Measurements from ENCODE around the gene THOC5.
"Not testable (repeated sequence)": the region's sequence is repeated elsewhere in the genome, so short reads cannot be mapped to it uniquely, and the experiment has no call there.

Gene THOC5

GRCh38 chr22:29509298-29509697 lies 44.3 kb downstream of the THOC5 start:
- no peak for TF ChIP-seq POLR2A (IDR thresholded peaks at IDR 0.05; ENCODE audit: low read length)
- no peak for TF ChIP-seq GATA1 (IDR thresholded peaks at IDR 0.05; ENCODE audit: low read depth, low read length)

GRCh38 chr22:29503811-29504372 lies 49.7 kb downstream of the THOC5 start:
- TF ChIP-seq GATA1 (IDR thresholded peaks at IDR 0.05; ENCODE audit: low read depth, low read length) (no peak), POLR2A (IDR thresholded peaks at IDR 0.05; ENCODE audit: low read length) (no peak)
- DNase-seq = peak; percentile 57 to 75

More at GRCh38 chr22:29509298-29509697, 44.3 kb downstream of the THOC5 start:
- DNase-seq = no peak

- DNase-seq = no peak
- no peak for TF ChIP-seq GATA1 (IDR thresholded peaks at IDR 0.05; ENCODE audit: low read depth, low read length)
- no peak for TF ChIP-seq POLR2A (IDR thresholded peaks at IDR 0.05; ENCODE audit: low read length)
These were observed 53.7 kb downstream of the THOC5 start for GRCh38 chr22:29499852-29500251.

DNA sequence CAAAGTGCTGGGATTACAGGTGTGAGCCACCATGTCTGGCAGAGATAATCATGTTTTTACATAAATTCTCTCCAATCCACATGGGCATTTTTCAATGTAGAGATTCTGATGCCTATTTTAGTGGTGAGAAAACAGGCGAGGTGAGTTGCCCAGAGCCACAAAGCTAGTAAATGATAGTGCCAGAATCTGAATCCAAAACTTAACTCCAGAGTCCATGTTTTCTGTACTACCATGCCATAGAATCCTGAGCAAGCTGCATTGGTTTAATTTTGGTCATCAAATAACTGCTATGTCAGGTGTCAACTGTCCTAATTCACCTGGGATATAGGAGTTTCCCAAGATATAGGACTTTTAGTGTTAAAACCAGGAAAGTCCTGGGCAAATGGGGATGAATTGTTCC lies 59.9 kb downstream of the THOC5 start:
- TF ChIP-seq GATA1 (IDR thresholded peaks at IDR 0.05; ENCODE audit: low read depth, low read length) (no peak), POLR2A (IDR thresholded peaks at IDR 0.05; ENCODE audit: low read length) (no peak)
- no peak for DNase-seq

GRCh38 chr22:29491012-29491411 lies 62.5 kb downstream of the THOC5 start:
- TF ChIP-seq POLR2A (IDR thresholded peaks at IDR 0.05; ENCODE audit: low read length) (no peak), GATA1 (IDR thresholded peaks at IDR 0.05; ENCODE audit: low read depth, low read length) (no peak)

DNA sequence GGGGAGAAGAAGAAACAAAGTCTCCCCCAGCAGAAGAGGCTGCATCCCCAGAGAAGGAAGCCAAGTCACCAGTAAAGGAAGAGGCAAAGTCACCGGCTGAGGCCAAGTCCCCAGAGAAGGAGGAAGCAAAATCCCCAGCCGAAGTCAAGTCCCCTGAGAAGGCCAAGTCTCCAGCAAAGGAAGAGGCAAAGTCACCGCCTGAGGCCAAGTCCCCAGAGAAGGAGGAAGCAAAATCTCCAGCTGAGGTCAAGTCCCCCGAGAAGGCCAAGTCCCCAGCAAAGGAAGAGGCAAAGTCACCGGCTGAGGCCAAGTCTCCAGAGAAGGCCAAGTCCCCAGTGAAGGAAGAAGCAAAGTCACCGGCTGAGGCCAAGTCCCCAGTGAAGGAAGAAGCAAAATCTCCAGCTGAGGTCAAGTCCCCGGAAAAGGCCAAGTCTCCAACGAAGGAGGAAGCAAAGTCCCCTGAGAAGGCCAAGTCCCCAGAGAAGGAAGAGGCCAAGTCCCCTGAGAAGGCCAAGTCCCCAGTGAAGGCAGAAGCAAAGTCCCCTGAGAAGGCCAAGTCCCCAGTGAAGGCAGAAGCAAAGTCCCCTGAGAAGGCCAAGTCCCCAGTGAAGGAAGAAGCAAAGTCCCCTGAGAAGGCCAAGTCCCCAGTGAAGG lies 64.3 kb downstream of the THOC5 start:
- DNase-seq = not testable (repeated sequence)

More at GRCh38 chr22:29491012-29491411, 62.5 kb downstream of the THOC5 start:
- DNase-seq = no peak

DNA sequence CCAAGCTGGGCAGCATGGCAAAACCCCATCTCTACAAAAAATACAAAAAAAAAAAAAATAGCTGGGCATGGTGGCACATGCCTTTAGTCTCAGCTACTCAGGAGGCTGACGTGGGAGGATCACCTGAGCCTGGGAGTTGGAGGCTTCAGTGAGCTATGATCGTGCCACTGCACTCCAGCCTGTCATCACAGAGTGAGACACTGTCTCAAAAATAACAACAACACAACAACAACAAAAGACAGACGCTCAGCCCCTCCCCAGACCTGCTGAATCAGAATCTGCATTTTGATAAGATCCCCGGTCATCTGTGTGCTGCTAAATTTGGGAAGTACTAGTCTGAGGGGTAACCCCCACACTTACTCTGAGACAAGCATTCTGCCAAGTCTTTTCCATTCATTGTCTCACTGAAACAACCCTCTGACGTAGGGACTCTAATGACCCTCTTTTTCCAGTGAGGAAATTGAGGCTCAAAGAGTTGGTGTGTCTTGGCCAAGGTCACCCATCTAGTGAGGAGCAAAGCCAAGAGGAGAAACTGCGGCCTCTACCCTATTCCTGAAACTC lies 66.1 kb downstream of the THOC5 start:
- TF ChIP-seq POLR2A (IDR thresholded peaks at IDR 0.05; ENCODE audit: low read length) = no peak
- TF ChIP-seq GATA1 (IDR thresholded peaks at IDR 0.05; ENCODE audit: low read depth, low read length) = no peak
- DNase-seq = no peak

GRCh38 chr22:29485448-29485847 lies 68.1 kb downstream of the THOC5 start:
- DNase-seq = no peak
- no peak for TF ChIP-seq POLR2A (IDR thresholded peaks at IDR 0.05; ENCODE audit: low read length)
- no peak for TF ChIP-seq GATA1 (IDR thresholded peaks at IDR 0.05; ENCODE audit: low read depth, low read length)

DNA sequence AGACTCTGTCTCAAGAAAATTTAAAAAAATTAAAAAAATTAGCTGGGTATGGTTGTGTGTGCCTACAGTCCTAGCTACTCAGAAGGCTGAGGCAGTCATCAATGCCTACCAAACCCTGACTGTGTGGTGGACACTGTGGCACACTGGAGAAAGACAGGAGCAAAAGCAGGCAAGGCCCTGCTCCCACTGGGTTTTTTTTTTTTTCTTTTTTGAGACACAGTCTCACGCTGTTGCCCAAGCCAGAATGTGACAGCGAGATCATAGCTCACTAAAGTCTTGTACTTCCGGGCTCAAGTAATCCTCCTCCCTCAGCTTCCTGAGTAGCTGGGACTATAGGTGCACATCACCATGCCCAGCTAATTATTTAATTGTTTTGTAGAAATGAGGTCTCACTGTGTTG lies 68.9 kb downstream of the THOC5 start:
- no peak for DNase-seq
- TF ChIP-seq GATA1 (IDR thresholded peaks at IDR 0.05; ENCODE audit: low read depth, low read length) = no peak
- TF ChIP-seq POLR2A (IDR thresholded peaks at IDR 0.05; ENCODE audit: low read length) = no peak

GRCh38 chr22:29483254-29483653 lies 70.3 kb downstream of the THOC5 start:
- TF ChIP-seq GATA1 (IDR thresholded peaks at IDR 0.05; ENCODE audit: low read depth, low read length) (no peak), POLR2A (IDR thresholded peaks at IDR 0.05; ENCODE audit: low read length) (no peak)
- no peak for DNase-seq

DNA sequence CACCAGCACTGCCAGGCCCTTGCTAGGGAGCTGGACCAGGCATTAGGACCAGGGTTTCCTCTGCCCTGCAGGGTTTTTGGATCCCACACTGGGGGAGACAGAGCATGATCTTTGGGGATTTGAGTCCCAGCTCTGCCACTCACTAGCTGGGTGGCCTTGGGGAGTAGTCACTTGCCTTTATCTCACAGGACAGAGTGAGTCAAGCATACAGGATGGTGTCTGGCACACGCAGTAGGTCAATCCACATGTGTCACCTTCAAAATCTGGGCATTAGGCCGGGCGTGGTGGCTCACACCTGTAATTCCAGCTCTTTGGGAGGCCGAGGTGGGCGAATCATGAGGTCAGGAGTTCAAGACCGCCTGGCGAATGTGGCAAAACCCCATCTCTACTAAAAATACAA lies 70.8 kb downstream of the THOC5 start:
- TF ChIP-seq GATA1 (IDR thresholded peaks at IDR 0.05; ENCODE audit: low read depth, low read length) (no peak), POLR2A (IDR thresholded peaks at IDR 0.05; ENCODE audit: low read length) (no peak)

GRCh38 chr22:29482253-29482652 lies 71.3 kb downstream of the THOC5 start:
- TF ChIP-seq GATA1 (IDR thresholded peaks at IDR 0.05; ENCODE audit: low read depth, low read length) = no peak
- no peak for TF ChIP-seq POLR2A (IDR thresholded peaks at IDR 0.05; ENCODE audit: low read length)
- DNase-seq = no peak

More for the DNA sequence above, 70.8 kb downstream of the THOC5 start:
- no peak for DNase-seq

- no peak for TF ChIP-seq POLR2A (IDR thresholded peaks at IDR 0.05; ENCODE audit: low read length)
- no peak for TF ChIP-seq GATA1 (IDR thresholded peaks at IDR 0.05; ENCODE audit: low read depth, low read length)
- DNase-seq = no peak
These were observed 72.1 kb downstream of the THOC5 start for GRCh38 chr22:29481265-29482000.

GRCh38 chr22:29480512-29481264 lies 72.9 kb downstream of the THOC5 start:
- TF ChIP-seq GATA1 (IDR thresholded peaks at IDR 0.05; ENCODE audit: low read depth, low read length) (no peak), POLR2A (IDR thresholded peaks at IDR 0.05; ENCODE audit: low read length) (no peak)
- peak; percentile 69 to 83 for DNase-seq

Measured in erythroblast (primary cell).